Measurements from ENCODE around the gene METTL22.
A peak's percentile ranks its signal among the peaks of the same experiment; 100 is the strongest.

METTL22 gene, protein sequence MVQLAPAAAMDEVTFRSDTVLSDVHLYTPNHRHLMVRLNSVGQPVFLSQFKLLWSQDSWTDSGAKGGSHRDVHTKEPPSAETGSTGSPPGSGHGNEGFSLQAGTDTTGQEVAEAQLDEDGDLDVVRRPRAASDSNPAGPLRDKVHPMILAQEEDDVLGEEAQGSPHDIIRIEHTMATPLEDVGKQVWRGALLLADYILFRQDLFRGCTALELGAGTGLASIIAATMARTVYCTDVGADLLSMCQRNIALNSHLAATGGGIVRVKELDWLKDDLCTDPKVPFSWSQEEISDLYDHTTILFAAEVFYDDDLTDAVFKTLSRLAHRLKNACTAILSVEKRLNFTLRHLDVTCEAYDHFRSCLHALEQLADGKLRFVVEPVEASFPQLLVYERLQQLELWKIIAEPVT

GRCh38 chr16:8621572-8622314 is at the start of gene METTL22:
METTL22 (plus strand) TSS chr16:8621698; CDS start chr16:8625666, 3,968 bp downstream.
- DNase-seq (ENCODE audit: low read depth in 4 of 4, low spot score in 1 of 4): peak; percentile 81 to 91 (median 90)

- DNase-seq (ENCODE audit: low read depth in 4 of 4, low spot score in 1 of 4): no peak
Observed at GRCh38 chr16:8572063-8572918, 49.2 kb upstream of the METTL22 start.

DNA sequence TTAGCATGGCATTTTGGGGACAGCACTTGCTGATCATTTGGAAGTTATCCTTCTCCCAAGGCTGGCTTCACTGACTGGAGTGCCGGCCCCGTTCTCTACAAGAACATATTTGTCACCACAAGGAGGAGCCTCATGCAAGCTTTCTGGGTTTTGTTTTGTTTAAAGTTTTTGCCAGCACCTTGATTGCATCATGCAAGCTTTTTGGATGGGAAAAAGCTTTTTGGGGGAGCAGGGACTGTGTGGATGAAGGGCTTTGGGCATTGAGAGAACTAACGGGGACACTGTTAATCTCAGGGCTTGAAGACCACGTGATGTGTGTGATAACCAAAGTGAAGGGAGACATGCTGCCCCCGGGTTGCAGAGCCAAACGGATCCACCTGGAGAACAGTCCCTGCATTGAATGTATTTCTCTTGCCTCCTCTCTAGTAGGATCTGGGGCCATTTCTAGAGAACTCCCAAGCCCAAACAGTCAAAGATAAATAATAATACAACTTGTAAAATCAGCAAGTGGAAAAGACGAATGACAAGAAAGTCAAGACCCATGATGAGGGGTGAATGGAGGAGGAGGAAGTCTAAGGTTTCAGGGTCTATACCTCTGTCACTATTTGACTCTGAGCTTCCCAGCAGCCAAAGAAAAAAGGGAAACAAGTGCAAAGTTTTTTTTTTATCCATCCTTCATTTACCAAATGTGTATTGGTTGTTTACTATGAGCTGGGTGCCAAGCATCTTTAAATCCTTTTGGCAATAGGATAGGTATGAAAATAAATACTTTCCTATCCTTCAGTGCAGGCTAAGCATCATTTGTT is 48.4 kb upstream of the METTL22 start:
- no peak for DNase-seq (ENCODE audit: low read depth in 4 of 4, low spot score in 1 of 4)

DNA sequence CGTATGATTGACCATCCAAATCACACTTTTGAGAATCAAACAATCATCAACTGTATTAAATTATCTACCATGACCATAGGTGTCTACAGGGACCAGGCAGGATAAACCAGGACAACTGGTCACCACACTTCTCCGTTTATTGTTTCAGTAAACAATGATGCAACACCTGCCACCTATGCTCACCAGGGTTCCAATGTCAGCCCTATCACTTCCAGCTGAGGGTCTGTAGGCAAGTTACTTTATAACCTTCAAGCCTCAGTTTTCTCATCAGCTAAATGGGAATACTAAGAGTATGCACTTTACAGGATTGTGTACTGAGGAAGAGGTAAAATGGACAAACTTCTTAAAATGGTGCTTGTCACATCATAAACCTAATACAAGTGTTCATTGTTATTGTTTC is 46.1 kb upstream of the METTL22 start:
- DNase-seq (ENCODE audit: low read depth in 4 of 4, low spot score in 1 of 4): no peak

DNA sequence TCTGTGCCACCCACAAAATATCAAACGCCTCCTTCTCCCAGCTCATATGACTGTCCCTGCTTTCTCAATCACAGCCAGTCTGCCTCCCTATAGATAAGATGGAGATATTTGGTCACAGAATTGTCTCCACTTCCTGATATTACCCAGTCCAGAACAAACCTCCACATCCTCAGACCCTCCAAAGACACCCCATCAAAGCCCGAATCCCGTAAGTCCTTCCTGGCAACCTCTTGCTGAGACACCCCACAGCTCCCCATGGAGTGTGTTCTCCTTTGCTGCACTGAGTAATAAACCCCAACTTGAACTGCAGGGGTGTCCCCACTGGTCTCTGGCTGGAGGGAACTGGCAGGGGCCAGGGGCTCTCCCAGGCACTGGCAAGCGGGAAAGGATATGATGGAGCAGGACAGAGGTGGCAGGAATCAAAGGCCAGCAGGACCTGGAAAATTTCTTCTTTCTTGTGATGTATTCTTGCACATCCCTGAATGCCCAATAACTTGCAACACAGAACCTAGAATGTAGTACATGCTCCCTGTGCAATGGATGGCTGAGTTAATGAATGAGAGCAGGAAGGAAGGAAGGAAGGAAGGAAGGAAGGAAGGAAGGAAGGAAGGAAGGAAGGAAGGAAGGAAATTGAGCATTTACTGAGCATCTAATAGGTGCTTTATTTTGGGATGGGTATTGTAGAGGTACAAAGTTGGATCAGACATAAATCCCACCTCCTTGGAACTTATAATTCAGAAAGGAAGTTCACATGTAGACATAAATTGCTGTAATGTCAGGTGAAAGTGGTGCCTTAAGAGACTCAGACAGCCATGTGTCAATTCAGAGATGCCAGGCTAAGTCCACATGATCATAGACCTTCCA is 45.1 kb upstream of the METTL22 start:
- no peak for DNase-seq (ENCODE audit: low read depth in 4 of 4, low spot score in 1 of 4)

- DNase-seq (ENCODE audit: low read depth in 4 of 4, low spot score in 1 of 4): no peak
Observed at GRCh38 chr16:8577678-8578304, 43.7 kb upstream of the METTL22 start.

DNA sequence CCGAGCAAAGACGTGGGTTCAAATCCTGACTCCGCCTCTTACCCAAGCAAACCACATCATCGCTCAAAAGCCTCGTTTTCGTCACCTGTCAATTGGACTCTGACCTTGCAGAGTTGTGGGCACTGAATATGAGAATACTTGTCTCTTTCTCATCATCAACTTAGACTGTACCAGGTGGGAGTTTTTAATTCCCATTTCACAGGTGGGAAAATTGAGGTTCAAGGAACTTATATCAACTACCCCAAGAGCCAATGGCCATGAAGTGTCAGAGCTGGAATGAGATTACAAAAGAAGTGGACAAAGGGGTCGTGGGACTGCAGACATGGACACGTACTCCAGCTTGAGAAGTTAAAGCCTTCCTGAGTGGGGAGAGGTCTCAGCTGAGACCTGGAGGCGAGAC is 41.9 kb upstream of the METTL22 start:
- no peak for DNase-seq (ENCODE audit: low read depth in 4 of 4, low spot score in 1 of 4)

GRCh38 chr16:8581831-8582580 is 39.5 kb upstream of the METTL22 start:
- no peak for DNase-seq (ENCODE audit: low read depth in 4 of 4, low spot score in 1 of 4)

- DNase-seq (ENCODE audit: low read depth in 4 of 4, low spot score in 1 of 4): no peak
Observed at GRCh38 chr16:8583199-8583598, 38.3 kb upstream of the METTL22 start.

- DNase-seq (ENCODE audit: low read depth in 4 of 4, low spot score in 1 of 4): no peak
Observed at GRCh38 chr16:8583732-8584131, 37.8 kb upstream of the METTL22 start.

DNA sequence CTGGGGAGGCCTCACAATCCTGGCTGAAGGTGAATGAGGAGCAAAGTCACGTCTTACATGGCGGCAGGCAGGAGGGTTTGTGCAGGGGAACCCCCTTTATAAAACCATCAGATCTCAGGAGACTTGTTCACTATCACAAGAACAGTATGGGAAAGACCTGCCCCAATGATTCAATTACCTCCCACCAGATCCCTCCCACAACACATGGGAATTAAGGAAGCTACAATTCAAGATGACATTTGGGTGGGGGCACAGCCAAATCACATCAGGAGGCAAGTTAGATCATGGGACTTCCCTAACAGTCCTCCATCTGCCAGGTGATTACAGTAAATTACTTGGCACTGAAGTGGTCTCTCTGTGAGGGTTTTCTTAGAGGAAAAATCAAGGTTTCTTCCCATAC is 36.5 kb upstream of the METTL22 start:
- DNase-seq (ENCODE audit: low read depth in 4 of 4, low spot score in 1 of 4): no peak

GRCh38 chr16:8585857-8586256 is 35.6 kb upstream of the METTL22 start:
- no peak for DNase-seq (ENCODE audit: low read depth in 4 of 4, low spot score in 1 of 4)

DNA sequence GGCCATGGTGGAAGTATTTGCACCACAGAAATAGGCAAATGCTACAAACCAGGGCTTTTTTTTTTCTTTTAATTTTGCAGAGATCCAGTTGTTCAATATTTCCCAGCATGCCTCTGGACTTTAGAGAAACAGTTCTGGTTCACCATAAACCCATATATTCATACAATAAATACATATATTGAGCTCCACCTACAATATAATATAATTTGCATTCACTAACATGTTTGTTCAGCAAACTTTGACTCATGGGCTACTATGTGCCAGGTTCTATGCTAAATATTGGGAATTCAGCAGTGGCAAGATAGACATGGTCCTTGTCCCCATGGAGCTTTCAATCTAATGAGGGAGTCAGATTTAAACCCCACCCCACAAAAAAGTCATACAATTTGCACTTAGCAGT is 34.4 kb upstream of the METTL22 start:
- no peak for DNase-seq (ENCODE audit: low read depth in 4 of 4, low spot score in 1 of 4)

DNA sequence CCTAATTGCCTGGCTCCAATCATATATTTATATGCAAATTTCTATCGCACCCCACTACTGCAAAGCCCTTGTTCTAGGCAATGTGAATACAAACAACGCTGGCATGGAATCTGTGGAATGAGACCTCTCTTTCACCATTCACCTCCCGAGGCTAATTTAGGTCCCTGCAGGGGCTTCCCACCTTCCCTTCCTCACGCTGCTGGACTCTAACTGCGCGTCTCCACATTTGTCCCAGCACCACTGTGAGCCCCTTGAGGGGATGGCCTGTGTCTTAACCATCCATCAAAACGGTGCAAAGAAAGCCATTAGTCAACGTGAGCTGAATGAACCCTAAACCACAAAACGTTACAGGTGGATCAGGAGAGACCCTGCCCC is 32.8 kb upstream of the METTL22 start:
- no peak for DNase-seq (ENCODE audit: low read depth in 4 of 4, low spot score in 1 of 4)

- no peak for DNase-seq (ENCODE audit: low read depth in 4 of 4, low spot score in 1 of 4)
Observed at GRCh38 chr16:8589057-8589899, 32.2 kb upstream of the METTL22 start.

- DNase-seq (ENCODE audit: low read depth in 4 of 4, low spot score in 1 of 4): no peak
Observed at GRCh38 chr16:8589900-8590688, 31.4 kb upstream of the METTL22 start, which contains the start of gene TMEM114. TMEM114 (minus strand) TSS chr16:8590511; CDS start chr16:8589838, 673 bp downstream.

GRCh38 chr16:8590811-8591210 is 30.7 kb upstream of the METTL22 start:
- no peak for DNase-seq (ENCODE audit: low read depth in 4 of 4, low spot score in 1 of 4)
